ELR (cell line): ENCODE measurements around the gene CCDC150.
"Not testable (repeated sequence)": the region's sequence is repeated elsewhere in the genome, so short reads cannot be mapped to it uniquely, and the experiment has no call there.

Source experiments
- DNase-seq: peaks from one replicate; pipeline ENCODE4 v3.0.0-alpha.2; 2015; ENCODE audit warnings: low read depth

CCDC150 gene

GRCh38 chr2:196635156-196635555, 4.4 kb upstream of the CCDC150 start:
- peak; percentile 29 for DNase-seq

- no peak for DNase-seq
Measured at GRCh38 chr2:196638765-196639164, 750 bp upstream of the CCDC150 start.

- no peak for DNase-seq
Measured at GRCh38 chr2:196640031-196640548, 575 bp downstream of the CCDC150 start.

- no peak for DNase-seq
Measured at GRCh38 chr2:196649202-196649601, 9.7 kb downstream of the CCDC150 start.

GRCh38 chr2:196651387-196652094, 12.0 kb downstream of the CCDC150 start:
- no peak for DNase-seq

GRCh38 chr2:196652869-196653268, 13.4 kb downstream of the CCDC150 start:
- no peak for DNase-seq

GRCh38 chr2:196653843-196654242, 14.3 kb downstream of the CCDC150 start:
- DNase-seq: no peak

- no peak for DNase-seq
Measured at GRCh38 chr2:196655761-196656160, 16.2 kb downstream of the CCDC150 start.

- DNase-seq: no peak
Measured at GRCh38 chr2:196657333-196657732, 17.8 kb downstream of the CCDC150 start.

- DNase-seq: no peak
Measured at GRCh38 chr2:196659844-196660243, 20.3 kb downstream of the CCDC150 start.

- DNase-seq: peak; percentile 92
Measured at GRCh38 chr2:196660244-196660643, 20.7 kb downstream of the CCDC150 start.

GRCh38 chr2:196670342-196670741, 30.8 kb downstream of the CCDC150 start:
- DNase-seq: no peak

GRCh38 chr2:196675963-196676362, 36.4 kb downstream of the CCDC150 start:
- no peak for DNase-seq

GRCh38 chr2:196677404-196677803, 37.9 kb downstream of the CCDC150 start:
- DNase-seq: peak; percentile 62

- DNase-seq: no peak
Measured at GRCh38 chr2:196679368-196679767, 39.9 kb downstream of the CCDC150 start.

- DNase-seq: no peak
Measured at GRCh38 chr2:196681510-196681909, 42.0 kb downstream of the CCDC150 start.

GRCh38 chr2:196685792-196686191, 46.3 kb downstream of the CCDC150 start:
- DNase-seq: no peak

- DNase-seq: not testable (repeated sequence)
Measured at GRCh38 chr2:196686737-196687136, 47.2 kb downstream of the CCDC150 start.

GRCh38 chr2:196696423-196697079, 57.0 kb downstream of the CCDC150 start:
- peak; percentile 83 for DNase-seq

GRCh38 chr2:196697825-196698224, 58.3 kb downstream of the CCDC150 start:
- no peak for DNase-seq

- peak; percentile 84 for DNase-seq
Measured at GRCh38 chr2:196702641-196703040, 63.1 kb downstream of the CCDC150 start.

- DNase-seq: peak; percentile 63
Measured at GRCh38 chr2:196703695-196704094, 64.2 kb downstream of the CCDC150 start.

GRCh38 chr2:196710056-196710455, 70.5 kb downstream of the CCDC150 start:
- not testable (repeated sequence) for DNase-seq
